BE2C (cell line): ENCODE data around the gene ACAT1.
"Not testable (repeated sequence)": the region's sequence is repeated elsewhere in the genome, so short reads cannot be mapped to it uniquely, and the experiment has no call there.

ENCODE experiments used
- DNase-seq: peaks from one replicate; pipeline ENCODE4 v3.0.0-alpha.2; 2020
- H3K27me3 ChIP-seq: fragments of 250-450 bp; sonication (Bioruptor Pico); 2 replicates; pipeline ENCODE4 v1.5.1; 2020; ENCODE audit warnings: mild to moderate bottlenecking
- H3K36me3 ChIP-seq: fragments of 250-450 bp; sonication (Bioruptor Pico); 2 replicates; pipeline ENCODE4 v1.5.1; 2020; ENCODE audit warnings: mild to moderate bottlenecking
- H3K4me1 ChIP-seq: fragments of 250-450 bp; sonication (Bioruptor Pico); 2 replicates; pipeline ENCODE4 v1.5.1; 2020
- H3K4me3 ChIP-seq: 2 replicates; pipeline ENCODE4 v1.5.1; 2011; ENCODE audit warnings: low read depth, low read length
- H3K9me3 ChIP-seq: fragments of 250-450 bp; sonication (Bioruptor Pico); 2 replicates; pipeline ENCODE4 v1.5.1; 2020
- TF ChIP-seq, protein P1 (sequence below): IDR thresholded peaks from 2 replicates; pipeline ENCODE4 v1.5.1; 2012; ENCODE audit warnings: mild to moderate bottlenecking, low read depth, low read length

ACAT1 gene

DNA sequence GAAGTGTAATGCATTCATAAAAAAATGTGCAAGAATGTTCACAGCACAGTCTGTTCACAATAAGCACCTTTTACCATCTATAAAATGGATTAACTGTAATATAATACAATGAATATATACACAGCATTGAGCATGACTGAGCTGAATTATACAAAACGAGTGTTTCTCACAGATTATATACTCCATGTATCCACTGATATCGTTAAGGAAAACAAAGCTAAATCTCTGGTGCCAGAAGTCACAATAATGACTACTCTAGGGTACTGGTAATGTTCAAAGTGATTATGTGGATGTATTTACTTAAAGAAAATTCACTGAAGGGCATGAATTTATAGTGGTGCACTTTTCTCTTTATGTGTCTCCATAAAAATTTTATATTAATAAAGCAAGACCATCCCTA, 33.2 kb downstream of the ACAT1 start:
- H3K36me3 ChIP-seq: peaks cover 51% of the 10 kb centered on the region

DNA sequence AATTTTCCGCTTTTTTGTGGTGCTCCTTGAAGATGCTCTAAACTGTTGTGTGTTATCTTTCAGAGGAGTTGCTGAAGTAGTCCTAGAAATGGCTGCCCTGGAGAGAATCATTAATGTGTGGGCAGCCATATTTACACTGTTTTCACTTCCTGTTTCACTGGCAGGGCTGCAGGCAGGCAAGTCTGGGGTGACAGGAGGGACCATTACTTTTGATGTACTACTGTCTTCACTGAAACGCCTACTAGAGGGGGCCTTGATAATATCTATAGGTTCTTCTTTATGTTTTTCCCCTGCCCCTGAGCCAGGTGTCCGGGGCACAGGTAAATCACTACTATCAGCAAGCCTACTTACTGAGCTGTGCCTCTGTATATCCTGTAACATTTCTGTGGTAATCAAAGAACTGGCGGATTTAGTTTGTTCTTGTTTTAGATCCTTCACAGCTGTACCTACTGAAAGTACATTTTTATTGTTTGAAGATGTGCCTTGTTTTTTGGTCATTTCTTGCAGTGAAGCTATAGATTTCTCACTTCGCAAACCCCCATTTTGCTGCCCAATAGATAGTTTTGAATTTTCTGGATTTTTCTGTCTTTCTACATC, 39.7 kb downstream of the ACAT1 start:
- Histone ChIP-seq H3K9me3 (no peaks in the 10 kb centered on the region), H3K36me3 (peaks cover 52% of the 10 kb centered on the region), H3K27me3 (no peaks in the 10 kb centered on the region), H3K4me3 (no peak overlapping the region), H3K4me1 (no peaks in the 10 kb centered on the region)
- DNase-seq: no peak
- TF ChIP-seq, protein P1, sequence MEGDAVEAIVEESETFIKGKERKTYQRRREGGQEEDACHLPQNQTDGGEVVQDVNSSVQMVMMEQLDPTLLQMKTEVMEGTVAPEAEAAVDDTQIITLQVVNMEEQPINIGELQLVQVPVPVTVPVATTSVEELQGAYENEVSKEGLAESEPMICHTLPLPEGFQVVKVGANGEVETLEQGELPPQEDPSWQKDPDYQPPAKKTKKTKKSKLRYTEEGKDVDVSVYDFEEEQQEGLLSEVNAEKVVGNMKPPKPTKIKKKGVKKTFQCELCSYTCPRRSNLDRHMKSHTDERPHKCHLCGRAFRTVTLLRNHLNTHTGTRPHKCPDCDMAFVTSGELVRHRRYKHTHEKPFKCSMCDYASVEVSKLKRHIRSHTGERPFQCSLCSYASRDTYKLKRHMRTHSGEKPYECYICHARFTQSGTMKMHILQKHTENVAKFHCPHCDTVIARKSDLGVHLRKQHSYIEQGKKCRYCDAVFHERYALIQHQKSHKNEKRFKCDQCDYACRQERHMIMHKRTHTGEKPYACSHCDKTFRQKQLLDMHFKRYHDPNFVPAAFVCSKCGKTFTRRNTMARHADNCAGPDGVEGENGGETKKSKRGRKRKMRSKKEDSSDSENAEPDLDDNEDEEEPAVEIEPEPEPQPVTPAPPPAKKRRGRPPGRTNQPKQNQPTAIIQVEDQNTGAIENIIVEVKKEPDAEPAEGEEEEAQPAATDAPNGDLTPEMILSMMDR: no peak

More for the DNA sequence above, 33.2 kb downstream of the ACAT1 start:
- DNase-seq: no peak
- Histone ChIP-seq H3K27me3 (no peaks in the 10 kb centered on the region), H3K9me3 (no peaks in the 10 kb centered on the region), H3K4me3 (no peak overlapping the region), H3K4me1 (no peaks in the 10 kb centered on the region)
- TF ChIP-seq, protein P1: no peak

DNA sequence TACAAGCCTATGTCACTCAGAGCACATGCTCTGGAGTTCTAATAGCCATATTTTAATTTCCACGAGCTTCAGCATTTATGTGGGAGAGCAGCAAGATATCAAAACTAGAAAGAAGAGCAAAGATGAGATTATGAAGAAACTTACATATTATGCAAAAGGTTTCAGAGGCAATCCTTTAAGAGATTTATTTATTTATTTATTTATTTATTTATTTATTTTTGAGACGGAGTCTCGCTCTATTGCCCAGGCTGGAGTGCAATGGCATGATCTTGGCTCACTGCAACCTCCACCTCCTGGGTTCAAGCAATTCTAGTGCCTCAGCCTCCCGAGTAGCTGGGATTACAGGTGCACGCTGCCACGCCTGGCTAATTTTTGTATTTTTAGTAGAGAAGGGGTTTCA, 41.5 kb downstream of the ACAT1 start:
- not testable (repeated sequence) for H3K4me3 ChIP-seq, DNase-seq, H3K27me3 ChIP-seq, H3K9me3 ChIP-seq, H3K4me1 ChIP-seq
- H3K36me3 ChIP-seq: peaks cover 63% of the 10 kb centered on the region

DNA sequence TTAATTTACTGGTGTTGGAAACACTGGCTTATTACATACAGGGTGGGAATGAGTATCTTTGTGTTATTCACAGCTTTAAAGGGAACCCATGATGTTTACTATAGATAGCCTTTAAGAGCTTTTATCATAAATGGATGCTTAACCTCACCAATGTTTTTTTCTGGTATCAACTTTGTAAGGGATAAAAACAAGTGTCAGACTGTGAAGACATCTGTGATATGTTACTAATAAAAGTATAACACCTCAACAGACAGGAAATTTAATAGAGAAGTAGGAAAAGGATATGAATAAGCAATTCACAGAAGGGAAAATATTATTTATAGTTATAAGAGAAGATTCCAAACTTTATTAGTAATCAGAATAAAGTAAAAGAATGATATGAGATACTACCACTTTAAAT, 46.3 kb downstream of the ACAT1 start:
- DNase-seq: no peak
- Histone ChIP-seq H3K36me3 (peaks cover 68% of the 10 kb centered on the region), H3K4me1 (no peaks in the 10 kb centered on the region), H3K27me3 (no peaks in the 10 kb centered on the region), H3K4me3 (no peak overlapping the region), H3K9me3 (no peaks in the 10 kb centered on the region)
- TF ChIP-seq, protein P1: no peak

DNA sequence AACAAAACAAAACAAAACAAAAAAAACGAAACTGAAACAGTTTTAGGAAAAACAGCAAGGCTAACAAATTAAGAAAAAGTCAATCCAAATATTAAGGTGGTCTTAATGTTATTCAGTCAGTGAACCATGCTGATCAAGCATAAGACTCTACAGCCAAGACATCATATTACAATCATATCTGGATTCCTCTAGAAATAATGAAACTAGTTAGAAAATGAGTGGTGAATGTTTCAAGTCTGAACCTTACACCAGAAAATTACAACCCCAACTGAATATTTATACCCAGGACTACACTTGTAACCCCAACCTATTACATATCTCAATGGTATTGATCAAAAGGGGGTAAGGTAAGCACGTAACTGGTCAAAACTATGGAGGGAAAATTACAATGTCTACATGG, 48.8 kb downstream of the ACAT1 start:
- no peak for DNase-seq
- no peaks in the 10 kb centered on the region for H3K27me3 ChIP-seq
- H3K36me3 ChIP-seq: peaks cover 76% of the 10 kb centered on the region
- no peak overlapping the region for H3K4me3 ChIP-seq
- no peaks in the 10 kb centered on the region for H3K4me1 ChIP-seq
- H3K9me3 ChIP-seq: no peaks in the 10 kb centered on the region
- TF ChIP-seq, protein P1: no peak

DNA sequence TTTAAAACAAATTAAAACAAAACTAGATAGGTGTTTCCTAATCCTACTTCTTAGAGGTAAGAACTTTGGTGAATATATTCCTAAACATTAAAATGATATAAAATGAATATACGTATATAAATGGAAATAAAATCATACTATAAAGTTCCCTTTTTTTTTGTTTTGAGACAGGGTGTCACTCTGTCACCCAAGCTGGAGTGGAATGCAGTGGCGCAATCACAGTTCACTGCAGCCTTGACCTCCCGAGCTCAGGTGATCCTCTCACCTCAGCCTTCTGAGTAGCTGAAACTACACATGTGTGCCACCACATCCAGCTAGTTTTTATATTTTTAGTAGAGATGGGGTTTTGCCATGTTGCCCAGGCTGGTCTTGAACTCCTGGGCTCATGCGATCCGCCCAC, 56.2 kb downstream of the ACAT1 start:
- DNase-seq: no peak
- H3K36me3 ChIP-seq: peaks cover 45% of the 10 kb centered on the region
- no peaks in the 10 kb centered on the region for H3K27me3 ChIP-seq
- TF ChIP-seq, protein P1: no peak
- no peaks in the 10 kb centered on the region for H3K4me1 ChIP-seq
- H3K4me3 ChIP-seq: no peak overlapping the region
- no peaks in the 10 kb centered on the region for H3K9me3 ChIP-seq

DNA sequence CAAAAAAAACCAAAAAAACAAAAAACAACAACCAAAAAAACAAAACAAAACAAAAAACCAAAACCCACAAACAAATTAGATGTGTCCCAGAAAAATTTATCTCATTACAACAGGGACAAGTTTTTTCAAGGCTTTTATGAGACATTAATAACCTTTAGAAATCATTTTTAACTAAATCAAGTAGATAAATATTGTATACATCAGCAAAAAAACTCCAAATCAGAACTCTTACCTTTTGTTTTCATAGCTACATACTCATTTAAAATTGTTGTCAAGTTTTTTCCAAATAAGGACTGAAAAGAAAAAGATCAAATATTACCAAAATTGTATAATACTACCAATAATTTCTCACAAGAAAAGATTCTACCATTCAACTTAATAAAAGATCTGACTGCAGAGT, 72.4 kb downstream of the ACAT1 start:
- DNase-seq: no peak
- TF ChIP-seq, protein P1: no peak
- Histone ChIP-seq H3K36me3 (peaks cover 51% of the 10 kb centered on the region), H3K4me3 (no peak overlapping the region), H3K27me3 (no peaks in the 10 kb centered on the region), H3K9me3 (no peaks in the 10 kb centered on the region), H3K4me1 (no peaks in the 10 kb centered on the region)
